ENCODE measurements around the gene DAZAP2.

Gene DAZAP2, protein sequence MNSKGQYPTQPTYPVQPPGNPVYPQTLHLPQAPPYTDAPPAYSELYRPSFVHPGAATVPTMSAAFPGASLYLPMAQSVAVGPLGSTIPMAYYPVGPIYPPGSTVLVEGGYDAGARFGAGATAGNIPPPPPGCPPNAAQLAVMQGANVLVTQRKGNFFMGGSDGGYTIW

DNA sequence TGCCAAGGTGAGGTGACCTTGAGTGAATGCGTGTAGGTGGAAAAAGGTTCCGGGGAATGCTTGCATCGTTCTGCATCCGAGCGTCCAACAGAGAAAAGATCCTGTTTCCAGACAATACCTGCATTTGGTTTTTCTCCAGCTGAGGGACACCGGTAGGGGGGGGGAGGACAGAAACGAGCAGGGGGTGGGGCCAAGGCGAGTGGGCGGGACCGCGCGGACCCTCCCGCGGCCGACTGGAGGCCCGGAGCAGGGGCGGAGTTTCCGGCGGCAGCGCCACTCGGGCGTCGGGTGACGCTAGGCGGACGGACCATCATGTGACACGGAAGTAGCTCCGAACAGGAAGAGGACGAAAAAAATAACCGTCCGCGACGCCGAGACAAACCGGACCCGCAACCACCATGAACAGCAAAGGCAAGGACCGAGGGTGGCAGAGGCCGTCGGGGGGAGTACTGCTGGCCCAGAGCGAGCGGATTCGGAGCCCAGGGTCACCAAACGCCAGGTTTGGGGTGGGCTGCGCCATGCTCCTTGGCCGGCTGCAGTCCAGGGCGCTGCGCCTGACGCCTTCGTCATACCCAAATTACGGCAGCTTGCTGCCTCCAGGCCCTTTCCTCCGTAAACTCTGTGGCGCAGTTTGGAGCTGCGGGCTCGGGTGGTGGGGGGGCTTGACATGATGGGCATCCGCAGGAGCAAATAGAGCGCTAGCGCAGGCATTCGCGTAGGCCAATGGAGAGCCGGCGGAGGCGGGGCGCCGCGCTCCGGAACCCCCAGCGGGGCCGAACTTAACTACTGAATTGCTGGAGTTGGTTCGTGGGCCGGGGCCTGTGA is at the start of gene DAZAP2:
DAZAP2 (plus strand) TSS at position 317 of the 825 bp plus-strand sequence; CDS start at position 399, 82 bp downstream.
- peak; percentile 97 for DNase-seq

DNA sequence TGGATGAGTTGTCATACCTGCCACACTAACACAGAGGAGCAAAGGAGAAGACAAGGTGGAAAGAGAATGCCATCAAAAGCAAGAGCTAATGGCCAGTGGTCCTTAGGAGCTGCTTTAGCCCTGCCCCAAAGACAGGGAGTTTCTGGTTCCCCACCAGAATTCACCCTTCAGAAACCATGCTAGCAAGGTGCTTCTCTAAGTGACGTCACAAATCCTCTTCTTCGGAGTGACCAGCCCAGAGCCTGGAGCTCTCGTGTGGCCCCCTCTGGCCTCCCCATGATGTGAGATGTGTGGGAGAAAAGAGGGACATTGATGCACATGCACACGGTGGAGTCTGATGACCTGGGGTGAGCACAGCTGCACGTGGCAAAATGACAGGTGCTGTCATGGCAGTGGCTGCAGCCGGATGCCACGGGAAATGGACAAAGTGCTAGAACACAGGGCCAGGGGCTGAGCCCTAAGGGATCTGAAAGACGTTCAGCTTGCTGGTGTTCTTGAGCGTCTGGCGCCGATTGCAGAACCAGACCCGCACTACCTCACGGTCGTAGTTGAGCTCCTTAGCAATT is 48.8 kb upstream of the DAZAP2 start:
- no peak for DNase-seq

DNA sequence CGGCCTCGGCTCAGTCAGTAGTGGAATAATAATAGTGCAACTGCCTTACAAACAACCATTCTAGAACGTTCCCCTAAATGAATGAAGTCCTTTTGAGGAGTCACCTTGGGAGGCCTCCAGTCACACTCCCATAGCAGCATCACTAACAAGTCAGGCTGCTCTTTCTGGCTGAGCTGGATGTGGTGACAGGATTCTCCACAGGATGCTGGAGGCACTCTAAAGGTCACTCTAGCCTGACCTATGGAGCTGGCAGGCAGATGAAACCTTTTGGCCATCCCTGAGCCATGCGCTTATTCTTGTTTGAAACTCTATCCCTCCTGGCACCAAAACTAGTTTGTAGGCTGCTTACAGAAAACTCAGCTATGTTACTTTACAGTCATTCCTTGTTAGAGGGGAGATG is 47.8 kb upstream of the DAZAP2 start:
- DNase-seq: no peak

DNA sequence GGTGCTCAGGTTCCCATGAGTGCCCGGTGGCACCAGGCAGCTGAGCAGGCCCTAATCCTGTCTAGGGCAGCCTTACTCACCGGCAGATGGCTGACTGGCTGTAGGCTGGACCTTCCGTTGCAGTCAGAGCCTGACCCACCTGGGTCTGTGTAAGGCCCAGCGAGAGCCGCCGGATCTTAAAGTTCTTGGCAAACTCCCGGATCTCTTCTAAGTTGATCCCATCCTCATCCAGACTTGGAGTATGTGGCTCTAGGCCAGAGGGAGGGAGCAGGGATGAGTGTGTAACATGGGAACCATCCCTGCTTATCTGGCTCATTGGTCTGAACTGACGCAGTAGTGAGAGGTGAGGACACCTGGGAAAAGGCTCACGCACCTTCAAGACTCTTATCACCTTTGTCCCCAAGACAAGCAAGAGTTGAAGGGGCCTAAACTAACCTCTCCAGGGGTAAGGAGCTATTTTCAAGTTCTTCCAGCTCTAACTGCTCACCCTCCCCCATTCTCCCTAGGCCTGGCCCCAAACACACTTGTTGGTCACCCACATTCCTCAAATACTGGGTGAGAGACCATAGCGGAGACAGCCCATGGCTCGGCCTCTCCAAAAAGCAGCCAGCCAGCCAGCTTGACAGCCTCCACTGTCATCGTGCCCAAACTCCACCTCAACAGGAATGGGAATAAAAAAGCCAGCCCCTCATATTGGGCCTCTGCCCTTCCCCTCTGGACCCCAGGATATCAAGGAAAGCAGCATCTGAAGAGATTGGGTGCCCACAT is 46.9 kb upstream of the DAZAP2 start:
- DNase-seq: no peak

DNA sequence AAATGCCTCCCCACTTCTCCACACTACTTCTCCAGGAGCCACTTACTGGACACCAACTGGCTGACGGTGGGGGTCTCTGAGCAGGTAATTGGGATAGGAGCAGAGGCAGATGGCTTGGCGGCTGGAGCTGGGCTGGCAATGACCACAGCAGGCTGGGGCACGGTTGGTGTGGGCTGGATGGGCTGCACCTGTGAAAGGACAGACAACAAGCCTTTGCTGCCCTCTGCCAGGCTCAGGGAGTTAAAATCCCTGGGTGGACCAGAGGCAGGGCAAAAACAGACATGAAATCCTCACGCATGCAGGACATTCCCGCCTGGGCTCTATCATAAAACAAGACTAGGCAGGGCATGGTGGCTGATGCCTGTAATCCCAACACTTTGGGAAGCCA is 46.3 kb upstream of the DAZAP2 start:
- no peak for DNase-seq

DNA sequence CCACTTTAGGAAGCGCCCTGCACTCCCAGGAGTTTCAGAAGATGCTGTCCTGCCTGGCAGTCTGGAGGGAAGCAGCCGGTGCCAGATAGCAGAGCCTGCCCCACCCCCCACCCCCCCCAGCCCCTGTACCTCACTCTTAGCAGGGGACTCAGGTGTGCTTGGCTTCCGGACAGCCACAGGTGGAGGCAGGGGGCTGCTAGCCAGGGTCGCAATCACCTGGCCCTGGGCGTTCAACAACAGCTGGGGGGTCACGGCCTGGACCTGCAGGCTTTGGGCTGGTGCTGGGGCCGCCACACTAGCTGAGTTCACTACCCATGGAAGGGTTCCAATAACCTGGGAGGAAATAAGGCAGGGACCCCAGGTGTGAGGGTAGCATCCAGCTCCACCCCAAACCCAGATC is 42.8 kb upstream of the DAZAP2 start:
- no peak for DNase-seq

DNA sequence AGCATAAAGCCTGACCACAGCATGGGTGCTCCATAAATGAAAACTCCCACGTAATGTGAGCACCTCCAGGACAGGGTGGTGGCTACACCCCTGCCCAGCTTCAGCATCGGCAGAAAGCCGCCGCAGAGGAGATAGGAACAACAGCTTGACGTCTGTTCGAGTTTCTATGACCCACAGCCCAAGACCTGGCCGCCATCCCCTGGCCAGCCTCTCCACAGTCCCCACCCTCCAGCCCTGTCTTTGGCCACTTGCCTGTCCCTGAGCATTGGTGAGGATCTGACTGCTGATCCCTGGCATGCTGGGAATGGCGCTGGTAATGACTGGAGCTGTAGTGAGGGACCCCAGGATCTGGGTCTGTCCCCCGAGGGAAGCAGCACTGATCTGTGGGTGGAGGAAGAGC is 42.1 kb upstream of the DAZAP2 start:
- DNase-seq: no peak

DNA sequence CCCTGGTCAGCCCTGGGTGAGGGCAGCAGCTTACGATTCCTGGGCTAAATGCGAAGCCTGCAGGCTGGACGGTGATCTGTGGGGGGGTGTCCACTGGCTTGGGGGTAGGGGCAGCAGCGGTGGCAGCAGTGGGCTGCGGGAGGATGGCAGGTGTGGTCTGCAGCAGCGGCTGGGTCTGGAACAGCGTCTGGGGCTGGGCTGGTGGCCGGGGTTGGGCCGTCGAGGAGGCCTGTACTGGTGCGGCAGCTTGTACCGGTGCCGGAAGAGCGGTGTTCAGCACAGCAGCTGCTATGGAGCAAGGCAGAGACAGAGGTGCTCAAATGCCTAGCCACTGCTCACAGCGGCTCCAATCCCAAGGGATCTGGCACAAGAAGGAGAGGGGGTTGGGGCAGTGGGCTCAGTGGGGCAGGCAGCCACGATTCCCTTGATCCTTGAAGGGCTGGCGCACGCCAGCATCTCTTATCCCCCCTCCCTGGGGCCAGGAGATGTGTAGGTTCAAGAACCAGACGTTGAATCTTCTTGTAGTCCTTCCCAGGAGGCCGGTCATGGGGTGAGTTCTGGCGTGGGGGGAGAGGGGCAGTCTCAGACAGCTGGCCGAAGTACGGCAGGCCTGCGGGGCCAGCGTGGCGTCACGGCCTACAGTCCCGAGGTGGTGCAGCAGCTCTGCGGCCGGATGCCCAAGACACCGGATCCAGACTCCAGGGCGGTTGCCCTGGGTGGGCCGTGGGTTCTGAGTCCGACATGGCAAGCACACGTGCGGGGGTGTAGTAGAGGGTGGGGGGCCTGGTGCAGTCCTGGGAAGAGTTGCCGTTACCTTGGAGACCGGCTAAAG is 40.7 kb upstream of the DAZAP2 start:
- no peak for DNase-seq

DNA sequence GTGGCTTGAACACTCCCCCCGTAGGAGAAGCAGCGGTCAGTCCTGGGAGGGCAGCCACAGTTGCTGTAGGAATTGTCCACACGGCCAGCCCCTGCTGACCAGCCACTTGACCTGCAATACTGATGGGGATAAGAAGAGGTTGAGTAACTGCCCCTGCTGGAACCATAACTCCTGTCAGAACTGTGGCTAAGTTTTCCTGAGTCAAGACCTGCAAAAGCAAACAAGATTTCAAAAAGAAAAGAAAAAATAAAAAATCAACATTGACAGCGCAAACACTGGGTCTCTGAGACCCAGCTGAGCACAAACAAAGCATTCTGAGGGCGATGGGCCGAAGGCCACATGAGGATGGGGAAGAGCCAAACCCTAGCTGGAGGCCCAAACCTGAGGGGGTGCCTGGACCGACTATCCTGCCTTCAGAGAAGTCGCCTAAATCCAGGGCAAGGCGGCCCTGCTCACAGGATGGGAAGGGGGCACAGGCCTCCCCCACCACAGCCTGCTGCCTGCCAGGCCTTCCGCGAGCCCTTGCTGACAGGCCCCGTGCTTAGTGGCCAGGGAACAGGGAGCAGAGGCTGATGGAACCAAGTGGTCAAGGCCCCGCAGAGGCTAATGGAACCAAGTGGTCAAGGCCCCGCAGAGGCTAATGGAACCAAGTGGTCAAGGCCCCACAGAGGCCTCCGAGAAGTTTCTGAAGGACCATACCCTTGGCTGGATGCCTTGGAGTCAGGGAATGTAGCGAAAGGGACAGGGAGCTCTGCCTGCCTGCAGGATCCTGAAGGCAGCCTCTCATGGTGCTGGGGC is 39.9 kb upstream of the DAZAP2 start:
- DNase-seq: no peak

DNA sequence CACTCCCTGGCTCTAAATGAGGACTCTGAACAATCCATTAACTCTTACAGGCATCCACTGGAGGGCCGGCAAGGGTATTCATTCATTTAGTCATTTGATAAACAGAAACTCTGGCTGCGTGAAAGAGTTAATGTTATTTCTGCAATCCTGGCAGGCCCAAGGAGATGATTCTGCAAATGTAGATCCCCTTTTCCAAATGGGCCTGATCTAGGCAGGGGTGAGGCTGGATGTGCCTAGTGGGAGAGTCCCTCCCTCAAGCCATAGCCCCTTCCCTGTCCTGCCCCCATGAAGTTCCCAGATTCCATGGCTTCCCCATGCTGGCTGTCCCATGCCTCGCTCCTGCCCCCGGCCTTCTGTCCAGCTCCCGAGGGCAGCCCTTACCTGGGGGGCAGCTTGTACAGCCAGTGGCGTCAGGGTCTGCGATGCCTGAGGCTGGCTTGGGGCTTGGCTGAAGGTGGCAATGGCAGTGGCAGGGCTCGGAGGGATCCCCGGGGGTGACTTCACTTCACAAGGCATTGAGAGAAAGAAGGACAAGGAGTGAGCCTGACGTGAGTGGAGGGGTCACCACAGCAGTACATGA is 39.2 kb upstream of the DAZAP2 start:
- no peak for DNase-seq

DNA sequence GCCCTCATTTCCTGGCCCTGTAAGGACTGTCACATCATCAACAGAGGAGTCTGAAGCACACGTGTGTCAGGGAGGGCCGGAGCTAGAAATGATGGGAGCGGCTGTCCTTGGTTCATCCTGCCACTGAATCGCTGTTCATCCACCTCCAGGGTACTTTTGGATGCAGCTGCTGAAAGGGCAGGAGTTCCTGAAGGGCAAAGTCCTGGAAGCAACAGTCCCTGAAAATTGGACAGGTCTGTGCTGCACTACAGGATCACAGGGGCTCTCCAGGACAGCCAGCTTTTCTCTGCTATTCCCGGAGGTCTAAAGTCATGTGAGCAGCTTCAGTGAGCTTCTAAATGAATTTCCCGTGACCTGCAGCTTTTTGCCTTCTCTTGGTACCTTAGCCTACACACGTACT is 38.5 kb upstream of the DAZAP2 start:
- DNase-seq: no peak

DNA sequence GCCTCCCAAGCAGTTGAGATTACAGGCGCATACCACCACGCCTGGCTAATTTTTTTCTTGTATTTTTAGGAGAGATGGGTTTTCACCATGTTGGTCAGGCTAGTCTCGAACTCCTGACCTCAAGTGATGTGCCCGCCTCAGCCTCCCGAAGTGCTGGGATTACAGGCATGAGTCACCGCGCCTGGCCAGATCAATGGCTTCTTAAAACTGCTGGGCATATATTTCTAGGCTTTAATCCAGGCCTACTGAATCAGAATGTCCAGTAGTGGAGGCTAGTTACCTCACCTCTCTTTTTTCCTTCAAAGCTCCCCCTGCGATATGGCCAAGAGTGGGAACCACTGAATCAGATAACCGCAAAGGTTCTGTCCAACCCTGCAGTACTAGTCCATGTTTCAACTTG is 37.8 kb upstream of the DAZAP2 start:
- no peak for DNase-seq

DNA sequence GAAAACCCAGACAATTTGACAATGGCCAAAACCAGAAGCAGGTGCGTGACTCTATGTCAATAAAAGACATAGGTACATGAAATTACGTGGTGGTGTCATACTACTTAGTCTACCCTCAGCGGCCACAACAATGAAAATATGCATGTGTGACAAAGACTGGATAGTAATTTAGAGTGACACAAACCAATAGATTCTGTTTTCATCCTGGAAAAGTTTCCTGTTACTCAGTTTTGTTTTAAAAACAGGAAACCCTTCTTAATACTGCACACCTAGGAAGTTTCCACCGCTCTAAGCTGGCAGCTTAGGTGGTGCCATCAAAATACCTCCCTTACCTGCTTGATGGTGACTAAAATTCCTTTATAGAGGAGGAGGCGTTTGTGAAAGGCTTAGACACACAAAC is 35.9 kb upstream of the DAZAP2 start:
- DNase-seq: no peak

DNA sequence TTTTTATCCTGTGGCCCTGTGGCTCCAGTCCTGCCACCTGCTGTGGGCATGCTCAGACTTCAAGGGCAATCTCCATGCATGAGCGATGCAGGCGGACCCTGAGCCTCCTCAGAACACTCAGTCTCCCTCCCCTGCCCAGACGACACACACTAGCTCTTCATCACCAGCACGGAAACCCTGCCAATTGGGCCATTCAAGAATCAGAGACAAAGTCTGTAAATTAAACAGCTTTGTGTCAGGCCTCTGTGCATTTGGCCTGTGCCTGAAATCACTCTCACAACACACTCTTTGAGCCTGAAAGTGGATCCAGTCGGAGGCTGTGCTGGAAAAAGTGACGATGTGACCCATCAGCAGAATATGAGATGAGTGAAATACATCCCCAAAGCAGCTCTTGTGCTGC is 33.3 kb upstream of the DAZAP2 start:
- DNase-seq: no peak

DNA sequence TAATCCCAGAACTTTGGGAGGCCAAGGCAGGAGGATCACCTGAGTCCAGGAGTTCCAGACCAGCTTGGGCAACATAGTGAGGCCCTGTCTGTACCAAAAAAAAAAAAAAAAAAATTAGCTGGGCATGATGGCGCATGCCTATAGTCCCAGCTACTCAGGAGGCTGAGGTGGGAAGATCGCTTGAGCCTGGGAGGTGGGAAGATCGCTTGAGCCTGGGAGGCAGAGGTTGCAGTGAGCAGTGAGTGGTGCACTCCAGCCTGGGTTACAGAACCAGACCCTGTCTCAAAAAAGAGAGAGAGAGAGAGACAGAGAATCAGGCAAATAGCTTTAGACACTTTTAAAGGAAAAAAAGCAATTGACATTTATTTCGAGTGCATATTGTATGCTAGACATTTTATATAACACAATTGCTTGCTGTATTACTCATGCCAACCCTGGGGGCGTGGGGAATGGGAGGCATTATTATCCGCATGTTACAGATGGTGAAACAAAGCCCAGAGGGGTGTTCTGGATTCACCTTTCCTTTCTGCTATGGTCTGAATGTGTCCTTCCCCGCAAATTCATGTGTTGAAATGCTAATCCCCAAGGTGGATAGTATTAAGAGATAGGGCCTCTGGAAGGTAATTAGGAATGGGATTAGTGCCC is 30.5 kb upstream of the DAZAP2 start:
- DNase-seq: no peak

DNA sequence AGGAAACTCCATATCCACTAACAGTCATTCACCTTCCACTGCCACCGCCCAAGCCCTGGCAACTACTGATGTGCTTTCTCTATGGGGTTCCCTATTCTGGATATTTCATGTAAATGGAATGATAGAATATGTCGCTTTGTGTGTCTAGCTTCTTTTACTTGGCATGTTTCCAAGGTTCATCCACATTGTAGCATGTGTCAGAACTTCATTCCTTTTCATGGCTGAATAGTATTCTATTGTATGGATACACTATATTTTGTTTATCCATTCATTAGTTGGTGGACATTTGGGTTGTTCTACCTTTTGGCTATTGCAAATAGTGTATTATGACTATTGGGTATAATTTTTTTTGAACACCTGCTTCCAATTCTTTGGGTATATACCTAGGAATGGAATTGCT is 29.4 kb upstream of the DAZAP2 start:
- DNase-seq: no peak

DNA sequence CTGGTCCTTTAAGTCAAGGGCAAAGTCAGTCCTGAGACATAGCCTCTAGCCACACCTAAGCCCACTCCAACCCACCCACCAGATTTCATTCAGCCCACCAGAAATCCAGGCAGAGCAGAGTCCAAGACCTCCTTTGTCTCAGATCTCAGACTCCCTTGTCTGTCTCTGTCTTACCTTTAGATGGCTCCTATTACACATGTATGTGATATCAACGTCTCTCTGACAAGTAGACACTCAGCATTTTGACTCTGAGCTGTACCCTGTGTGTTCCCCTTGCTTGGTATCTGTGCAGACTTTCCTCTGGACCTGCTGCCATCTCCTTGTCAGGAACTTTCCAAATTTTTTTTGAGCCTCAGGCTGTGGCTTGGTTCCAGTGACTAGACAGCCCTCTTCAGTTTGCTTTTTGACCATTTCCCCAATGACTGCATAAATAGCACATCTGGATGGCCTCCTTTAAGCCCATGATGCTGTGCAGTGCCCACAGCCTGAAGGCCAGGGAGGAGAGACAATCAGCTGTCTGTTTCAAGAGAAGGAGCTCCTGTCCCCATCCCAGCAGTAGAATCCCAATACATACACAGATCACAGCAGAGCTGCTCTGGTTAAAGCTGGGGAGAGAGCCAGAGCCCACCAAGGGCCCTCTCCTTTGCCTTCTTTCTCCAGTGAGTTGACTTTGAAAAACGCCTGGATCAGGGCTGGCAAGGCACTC is 27.8 kb upstream of the DAZAP2 start:
- no peak for DNase-seq

DNA sequence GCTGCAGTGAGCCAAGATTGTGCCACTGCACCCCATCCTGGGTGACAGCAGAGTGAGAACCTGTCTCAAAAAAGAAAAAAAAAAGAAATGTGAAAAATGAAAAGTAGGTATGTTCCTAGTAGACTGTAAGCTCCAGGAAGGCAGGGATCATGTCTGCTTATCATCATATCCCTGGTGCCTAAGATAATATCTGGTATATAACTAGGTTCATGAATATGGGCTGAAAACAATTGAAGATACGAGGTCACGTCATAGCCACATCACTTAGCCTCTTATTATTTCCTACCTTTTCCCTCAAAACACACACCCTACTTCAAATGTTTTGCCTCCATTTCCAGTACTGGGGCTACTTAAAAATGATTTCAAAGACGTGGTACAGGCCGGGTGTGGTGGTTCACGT is 23.7 kb upstream of the DAZAP2 start:
- no peak for DNase-seq

DNA sequence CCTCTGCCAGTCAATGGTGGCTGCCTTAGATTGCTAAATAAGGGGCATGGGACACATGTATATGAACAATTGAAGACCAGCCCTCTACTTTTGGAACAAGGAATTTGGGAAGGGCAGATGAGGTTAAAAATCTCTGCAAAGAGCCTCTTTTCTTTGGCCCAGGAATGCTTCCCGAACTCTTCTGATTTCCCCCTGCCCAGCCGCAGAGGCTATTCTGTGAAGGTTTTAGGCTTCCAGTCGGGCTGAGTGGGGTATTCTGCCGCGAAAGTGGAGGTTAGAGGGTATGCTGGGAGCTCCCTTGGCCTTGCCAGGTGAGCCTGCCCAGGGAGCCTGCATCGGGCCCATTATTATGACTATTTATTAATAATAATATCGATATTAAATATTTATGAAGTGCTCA is 22.0 kb upstream of the DAZAP2 start:
- DNase-seq: no peak

All from femur (tissue), 1 donor.